Right lobe of liver (tissue), 4 donors: Measurements from ENCODE around the gene CDC16.

Experiments
- CTCF ChIP-seq, 4 donors: fragments of 200-600 bp in 3 of 4; fragments of 450-650 bp in 1 of 4; IDR thresholded peaks; one replicate each; pipeline versions ENCODE4 v1.5.1 to v1.8.0; 2016 to 2022; ENCODE audit warnings: antibody characterized with exemption in 4 of 4, mild to moderate bottlenecking in 2 of 4
- POLR2A ChIP-seq: fragments of 450-650 bp; IDR thresholded peaks from one replicate; pipeline ENCODE4 v1.6.1; 2017; ENCODE audit warnings: antibody characterized with exemption, mild to moderate bottlenecking
- donor health status: DM: no; HTN: no; CAD: no.
- donor health status: DM: no; HTN: no; CAD: no.
- donor health status: DM: no; HTN: yes; CAD: no.

DNA sequence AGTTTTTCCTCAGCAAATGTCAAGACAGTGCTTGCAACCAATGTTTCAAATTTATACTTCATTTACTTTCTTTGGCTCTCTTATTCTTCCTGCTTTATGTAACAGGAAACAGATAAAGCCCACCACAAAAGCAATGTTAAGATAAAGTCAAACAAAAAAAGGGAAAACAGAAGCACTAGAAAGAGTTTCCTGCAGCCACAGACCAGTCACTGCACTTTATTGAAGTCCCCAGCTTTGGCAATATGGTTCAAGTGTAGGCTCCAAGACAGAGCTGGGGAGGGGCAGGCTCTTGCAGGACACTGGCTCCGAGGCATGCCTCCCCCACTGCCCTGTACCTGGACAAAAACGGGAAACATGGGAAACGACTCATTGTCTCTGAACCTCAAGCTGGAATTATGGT, 15.3 kb upstream of the CDC16 start:
- no peak for TF ChIP-seq CTCF (IDR thresholded peaks at IDR 0.05)
- no peak for TF ChIP-seq POLR2A
